Endothelial cell of umbilical vein (primary cell): Measurements from ENCODE around the gene NPFFR1. TPM values are rescaled to one million over a fixed set of nuclear protein-coding genes. Genes with fewer than 3 reads are reported as not detected.

Experiments used
- BruUV-seq: library from RNA; stranded (reverse); fragments of 400-500 nt; replicated peaks from 2 replicates; lab custom pipeline; 2021; lab: Mats Ljungman, UMichigan
- CTCF ChIA-PET: fragments of 300-600, 350-600 bp; sonication (Branson Sonifier 250); formaldehyde crosslinking; loops from one replicate; lab custom pipeline; 2021; ENCODE audit warnings: antibody characterized with exemption, inconsistent platforms; lab: Charles Lee
- POLR2A ChIA-PET: fragments of 300-600, 350-600 bp; sonication (Branson Sonifier 250); formaldehyde crosslinking; loops from one replicate; lab custom pipeline; 2021; ENCODE audit warnings: antibody characterized with exemption, inconsistent platforms; lab: Charles Lee
- DNase-seq: peaks from one replicate; pipeline ENCODE4 v3.0.0-alpha.2; 2011; ENCODE audit warnings: low read depth, low spot score
- FAIRE-seq: peaks from 2 replicates; lab custom pipeline; 2011; peaks lifted over from hg19 to GRCh38; lab: Jason Lieb, UNC
- H2AFZ ChIP-seq: 2 replicates; pipeline ENCODE4 v1.6.0; 2012; ENCODE audit warnings: low read depth, low read length, control low read depth, inconsistent platforms
- H3K27ac ChIP-seq: 2 replicates; pipeline ENCODE4 v1.5.1; 2011; ENCODE audit warnings: low read depth, mild to moderate bottlenecking, control low read depth, low read length, moderate library complexity; ENCODE audit not compliant: insufficient read depth
- H3K27me3 ChIP-seq, 2 experiments: 2 replicates each; pipeline versions ENCODE4 v1.6.0 to v1.6.1; 2011; ENCODE audit warnings: low read length in 2 of 2, mixed read lengths in 1 of 2; ENCODE audit not compliant: control insufficient read depth in 2 of 2, insufficient read depth in 2 of 2
- H3K36me3 ChIP-seq, 2 experiments: 2 replicates in 1 of 2; 3 replicates in 1 of 2; pipeline ENCODE4 v1.5.1; 2011; ENCODE audit warnings: low read length in 2 of 2, mild to moderate bottlenecking in 1 of 2, moderate library complexity in 1 of 2; ENCODE audit not compliant: control insufficient read depth in 2 of 2, insufficient read depth in 2 of 2; ENCODE audit errors: extremely low read depth in 1 of 2
- H3K4me1 ChIP-seq: 3 replicates; pipeline ENCODE4 v1.5.1; 2011; ENCODE audit warnings: mild to moderate bottlenecking, low read length; ENCODE audit not compliant: control insufficient read depth, insufficient read depth; ENCODE audit errors: extremely low read depth
- H3K4me2 ChIP-seq: 2 replicates; pipeline ENCODE4 v1.6.1; 2011; ENCODE audit warnings: low read length, control low read depth, mixed read lengths; ENCODE audit not compliant: insufficient read depth
- H3K4me3 ChIP-seq, 3 experiments: fragments of 200-600 bp in 1 of 3; sonication (generic), shearing (Covaris generic) in 1 of 3; replicated peaks in 1 of 3; 2 replicates each; pipeline ENCODE4 v1.5.1; 2011 to 2016; ENCODE audit warnings: control low read depth in 3 of 3, low read length in 3 of 3, mild to moderate bottlenecking in 2 of 3, inconsistent platforms in 1 of 3, low read depth in 1 of 3, moderate library complexity in 1 of 3; ENCODE audit not compliant: insufficient read depth in 1 of 3
- H3K79me2 ChIP-seq: 2 replicates; pipeline ENCODE4 v1.6.0; 2012; ENCODE audit warnings: low read length, inconsistent platforms; ENCODE audit not compliant: control insufficient read depth, insufficient read depth
- H3K9ac ChIP-seq: replicated peaks from 2 replicates; pipeline ENCODE3; 2011; ENCODE audit warnings: low read length, control low read depth; ENCODE audit not compliant: insufficient read depth; ENCODE audit errors: extremely low read depth
- H3K9me1 ChIP-seq: replicated peaks from 3 replicates; pipeline ENCODE4 v1.6.0; 2011; ENCODE audit warnings: mild to moderate bottlenecking, low read length; ENCODE audit not compliant: control insufficient read depth, insufficient read depth; ENCODE audit errors: extremely low read depth
- H3K9me3 ChIP-seq: replicated peaks from 2 replicates; pipeline ENCODE4 v1.5.1; 2012; ENCODE audit warnings: low read length, inconsistent platforms; ENCODE audit not compliant: control insufficient read depth, insufficient read depth
- H4K20me1 ChIP-seq: replicated peaks from 2 replicates; pipeline ENCODE3; 2011; ENCODE audit warnings: mild to moderate bottlenecking, low read length; ENCODE audit not compliant: control insufficient read depth, insufficient read depth; ENCODE audit errors: extremely low read depth
- EZH2 ChIP-seq: IDR thresholded peaks from 2 replicates; pipeline ENCODE4 v1.6.1; 2012; ENCODE audit warnings: borderline replicate concordance, low read depth, mild to moderate bottlenecking, moderate library complexity, low read length, inconsistent platforms; ENCODE audit not compliant: severe bottlenecking
- FOS ChIP-seq: IDR thresholded peaks from 2 replicates; pipeline ENCODE4 v1.6.1; 2011; ENCODE audit warnings: mild to moderate bottlenecking, low read length, moderate library complexity, borderline replicate concordance; ENCODE audit not compliant: insufficient read depth
- MAX ChIP-seq: IDR thresholded peaks from 2 replicates; pipeline ENCODE4 v1.6.1; 2011; ENCODE audit not compliant: insufficient read depth, insufficient read length
- MYC ChIP-seq: IDR thresholded peaks from one replicate; pipeline ENCODE4 v1.6.1; 2011; ENCODE audit warnings: mild to moderate bottlenecking, low read depth, low read length
- POLR2A ChIP-seq: IDR thresholded peaks from 2 replicates; pipeline ENCODE4 v1.6.1; 2012; ENCODE audit warnings: low read depth, mild to moderate bottlenecking, control low read depth, low read length
- POLR2AphosphoS5 ChIP-seq: IDR thresholded peaks from 2 replicates; pipeline ENCODE4 v1.6.1; 2012; ENCODE audit warnings: low read depth, mild to moderate bottlenecking, control low read depth, low read length, moderate library complexity; ENCODE audit not compliant: insufficient read depth
- dilution Hi-C: fragments of 300-500 bp; cut with MboI; formaldehyde crosslinking; loops from one replicate; pipeline ENCODE4 v1.15.0; 2019; ENCODE audit warnings: low sequenced_read_pairs; ENCODE audit not compliant: extremely low pct_ligation_motif_present
- intact Hi-C: fragments of 100-400 bp; cut with micrococcal nuclease; formaldehyde crosslinking; loops from one replicate; pipeline ENCODE4 v1.10.0; 2022
- polyA plus RNA-seq, 4 experiments: library from polyadenylated mRNA; depleted of rRNA in 3 of 4; stranded (reverse) in 3 of 4; unstranded in 1 of 4; fragments of >200 nt; gene quantifications; 2 replicates each; pipeline versions ENCODE4 v1.2.1 to v1.2.3, GENCODE V29; 2011 to 2012; ENCODE audit warnings: missing spikeins in 1 of 4
- total RNA-seq: library from RNA; stranded (reverse); gene quantifications from 2 replicates; pipeline ENCODE4 v1.2.3, GENCODE V29; 2021
- TF ChIP-seq, protein P1 (sequence below), 2 donors: IDR thresholded peaks; 1 replicate in 1 of 2; 2 replicates in 1 of 2; pipeline ENCODE4 v1.5.1; 2011; ENCODE audit warnings: low read length in 2 of 2, mild to moderate bottlenecking in 2 of 2, moderate library complexity in 2 of 2, control low read depth in 1 of 2, inconsistent platforms in 1 of 2, low read depth in 1 of 2; ENCODE audit not compliant: insufficient read depth in 1 of 2; ENCODE audit errors: extremely low read depth in 1 of 2

The NPFFR1 gene
- total and polyA plus RNA-seq, 2 donors (not counting 3 experiments of a cell fraction or from before 2014, with no cell fraction given) = not detected

DNA sequence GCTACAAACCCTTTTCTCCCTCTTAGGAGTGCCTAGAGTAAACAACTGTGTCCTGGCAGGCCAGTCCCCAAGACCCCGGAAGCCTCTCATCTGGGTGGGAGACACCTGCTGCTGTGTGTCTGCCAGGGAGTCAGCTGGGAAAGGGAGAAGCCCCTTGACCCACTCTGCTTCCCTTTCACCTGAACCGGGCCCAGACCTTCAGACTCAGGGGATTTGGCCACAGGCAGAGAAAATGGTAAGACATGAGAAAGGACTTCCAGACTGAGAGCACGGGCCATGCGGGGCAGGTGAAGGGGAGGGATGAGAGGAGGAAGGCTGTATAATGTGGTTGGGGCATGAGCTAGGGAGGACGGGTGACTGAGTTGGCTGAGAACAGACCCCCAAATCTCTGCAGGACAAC, 36.0 kb upstream of the NPFFR1 start:
- H3K9me1 ChIP-seq = no peaks in the 10 kb centered on the region
- no peaks in the 10 kb centered on the region for H4K20me1 ChIP-seq
- H3K27me3 ChIP-seq = no peaks in the 10 kb centered on the region
- H3K27ac ChIP-seq = no peak overlapping the region
- FAIRE-seq = no peak
- no peak overlapping the region for H3K9ac ChIP-seq
- no peaks in the 10 kb centered on the region for H3K9me3 ChIP-seq
- no peak overlapping the region for H3K4me3 ChIP-seq
- TF ChIP-seq MAX (no peak), FOS (no peak), EZH2 (no peak), POLR2A (no peak), MYC (no peak), POLR2AphosphoS5 (no peak)
- TF ChIP-seq, protein P1, sequence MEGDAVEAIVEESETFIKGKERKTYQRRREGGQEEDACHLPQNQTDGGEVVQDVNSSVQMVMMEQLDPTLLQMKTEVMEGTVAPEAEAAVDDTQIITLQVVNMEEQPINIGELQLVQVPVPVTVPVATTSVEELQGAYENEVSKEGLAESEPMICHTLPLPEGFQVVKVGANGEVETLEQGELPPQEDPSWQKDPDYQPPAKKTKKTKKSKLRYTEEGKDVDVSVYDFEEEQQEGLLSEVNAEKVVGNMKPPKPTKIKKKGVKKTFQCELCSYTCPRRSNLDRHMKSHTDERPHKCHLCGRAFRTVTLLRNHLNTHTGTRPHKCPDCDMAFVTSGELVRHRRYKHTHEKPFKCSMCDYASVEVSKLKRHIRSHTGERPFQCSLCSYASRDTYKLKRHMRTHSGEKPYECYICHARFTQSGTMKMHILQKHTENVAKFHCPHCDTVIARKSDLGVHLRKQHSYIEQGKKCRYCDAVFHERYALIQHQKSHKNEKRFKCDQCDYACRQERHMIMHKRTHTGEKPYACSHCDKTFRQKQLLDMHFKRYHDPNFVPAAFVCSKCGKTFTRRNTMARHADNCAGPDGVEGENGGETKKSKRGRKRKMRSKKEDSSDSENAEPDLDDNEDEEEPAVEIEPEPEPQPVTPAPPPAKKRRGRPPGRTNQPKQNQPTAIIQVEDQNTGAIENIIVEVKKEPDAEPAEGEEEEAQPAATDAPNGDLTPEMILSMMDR (IDR thresholded peaks at IDR 0.05; ENCODE audit: extremely low read depth in 1 of 2, insufficient read depth in 1 of 2, low read depth in 1 of 2, low read length in 2 of 2) = no peak
- H3K4me1 ChIP-seq = no peaks in the 10 kb centered on the region
- no peak overlapping the region for H3K4me2 ChIP-seq
- intact Hi-C loops (no loop called here), dilution Hi-C loops (no loop called here)
- ChIA-PET CTCF (interaction anchor here (0.7 to 2.1 kb wide), 4 partner anchors 10 to 98 kb away, joined by 3 to 5 read pairs (median 4); no protein-coding TSS in a partner anchor), POLR2A (no interaction called here)
- H3K36me3 ChIP-seq = no peaks in the 10 kb centered on the region
- H2AFZ ChIP-seq = no peak overlapping the region
- BruUV-seq = no TSS peak
- no peak for DNase-seq
- H3K79me2 ChIP-seq = no peaks in the 10 kb centered on the region
